ENCODE data around the gene TRIM50. TPM values are rescaled to one million over a fixed set of nuclear protein-coding genes. Genes with fewer than 3 reads are reported as not detected.

The TRIM50 gene
- not detected in 2 replicates for total RNA-seq

GRCh38 chr7:73327922-73328321 is at the start of gene TRIM50, which contains the start of gene FKBP6:
Gene TRIM50, minus strand, starts transcription at chr7:73328082. Its CDS starts 3,295 bp downstream, at chr7:73324787.
Gene FKBP6, plus strand, starts transcription at chr7:73328161. Its CDS starts 268 bp downstream, at chr7:73328429.

GRCh38 chr7:73308665-73309214 is 19.1 kb downstream of the TRIM50 start, which contains the start of gene NSUN5:
Gene NSUN5, minus strand, starts transcription at chr7:73308826. Its CDS starts 36 bp downstream, at chr7:73308790.

Other genes with a start within 250 kb of the TRIM50 start
- gene SPDYE9, start 242.0 kb downstream of the TRIM50 start, total RNA-seq, result not detected in 2 replicates
- gene NSUN5, start 19.3 kb downstream of the TRIM50 start, total RNA-seq, result 60.9 and 65.0 TPM in 2 replicates
- gene FKBP6, start 79 bp upstream of the TRIM50 start, total RNA-seq, result not detected in 2 replicates
- 0.16 and 0.27 TPM in 2 replicates for gene FZD9, start 105.7 kb upstream of the TRIM50 start, total RNA-seq
- 28.0 and 28.2 TPM in 2 replicates for gene BAZ1B, start 194.2 kb upstream of the TRIM50 start, total RNA-seq
- 41.5 and 52.1 TPM in 2 replicates for gene BCL7B, start 229.6 kb upstream of the TRIM50 start, total RNA-seq

Data from hair follicular keratinocyte (primary cell).